ENCODE measurements around the gene KRT75.

GRCh38 chr12:52413202-52413601 lies 21.0 kb downstream of the KRT75 start:
- no peak for TF ChIP-seq CTCF (IDR thresholded peaks at IDR 0.05; ENCODE audit: low read depth, low read length)
- no peak for TF ChIP-seq EZH2phosphoT487 (IDR thresholded peaks at IDR 0.05; ENCODE audit: low read depth)

All from OCI-LY3 (cell line).